Keratinocyte (primary cell): ENCODE results near the gene MMP11. TPM values are rescaled to one million over a fixed set of nuclear protein-coding genes. Genes with fewer than 3 reads are reported as not detected.

ENCODE experiments used
- DNase-seq: peaks from one replicate; pipeline ENCODE4 v3.0.0-alpha.2; 2011; ENCODE audit warnings: low read depth, missing footprints, low spot score
- FAIRE-seq: peaks from 2 replicates; lab custom pipeline; 2011; peaks lifted over from hg19 to GRCh38; lab: Jason Lieb, UNC
- H2AFZ ChIP-seq: 2 replicates; pipeline ENCODE4 v1.6.0; 2012; ENCODE audit warnings: low read length, control low read depth, inconsistent platforms; ENCODE audit not compliant: control insufficient read depth
- H3K27ac ChIP-seq: 2 replicates; pipeline ENCODE4 v1.5.1; 2011; ENCODE audit warnings: low read length; ENCODE audit not compliant: control insufficient read depth, insufficient read depth
- H3K27me3 ChIP-seq: 3 replicates; pipeline ENCODE4 v1.6.0; 2011; ENCODE audit warnings: low read length; ENCODE audit not compliant: control insufficient read depth, insufficient read depth; ENCODE audit errors: extremely low read depth
- H3K36me3 ChIP-seq, 2 experiments: 2 replicates in 1 of 2; 3 replicates in 1 of 2; pipeline ENCODE4 v1.5.1; 2011; ENCODE audit warnings: low read length in 2 of 2, mild to moderate bottlenecking in 1 of 2; ENCODE audit not compliant: control insufficient read depth in 2 of 2, insufficient read depth in 2 of 2; ENCODE audit errors: extremely low read depth in 1 of 2
- H3K4me1 ChIP-seq: 3 replicates; pipeline ENCODE4 v1.5.1; 2011; ENCODE audit warnings: low read length; ENCODE audit not compliant: control insufficient read depth, insufficient read depth; ENCODE audit errors: extremely low read depth
- H3K4me2 ChIP-seq: 3 replicates; pipeline ENCODE4 v1.6.0; 2011; ENCODE audit warnings: low read depth, low read length; ENCODE audit not compliant: control insufficient read depth, insufficient read depth; ENCODE audit errors: extremely low read depth
- H3K4me3 ChIP-seq, 3 experiments: fragments of 200-600 bp in 1 of 3; sonication (generic) in 1 of 3; 2 replicates in 2 of 3; 3 replicates in 1 of 3; pipeline ENCODE4 v1.5.1; 2011 to 2016; ENCODE audit warnings: low read length in 3 of 3, mild to moderate bottlenecking in 3 of 3, control low read depth in 2 of 3, inconsistent platforms in 1 of 3, low read depth in 1 of 3, mixed read lengths in 1 of 3, mixed run types in 1 of 3, moderate library complexity in 1 of 3; ENCODE audit not compliant: control insufficient read depth in 2 of 3, insufficient read depth in 2 of 3; ENCODE audit errors: extremely low read depth in 1 of 3
- H3K79me2 ChIP-seq: 2 replicates; pipeline ENCODE4 v1.6.0; 2012; ENCODE audit warnings: low read length; ENCODE audit not compliant: control insufficient read depth, insufficient read depth
- H3K9ac ChIP-seq: 3 replicates; pipeline ENCODE4 v1.6.0; 2011; ENCODE audit warnings: low read length; ENCODE audit not compliant: control insufficient read depth, insufficient read depth; ENCODE audit errors: extremely low read depth
- H3K9me1 ChIP-seq: 3 replicates; pipeline ENCODE4 v1.6.0; 2011; ENCODE audit warnings: low read length; ENCODE audit not compliant: control insufficient read depth, insufficient read depth; ENCODE audit errors: extremely low read depth
- H3K9me3 ChIP-seq: 2 replicates; pipeline ENCODE4 v1.5.1; 2012; ENCODE audit warnings: low read depth, low read length; ENCODE audit not compliant: control insufficient read depth
- H4K20me1 ChIP-seq: 3 replicates; pipeline ENCODE4 v1.6.0; 2011; ENCODE audit warnings: low read length; ENCODE audit not compliant: control insufficient read depth, insufficient read depth; ENCODE audit errors: extremely low read depth
- CTCF ChIP-seq, 3 experiments: IDR thresholded peaks in 1 of 3; conservative IDR thresholded peaks in 1 of 3; optimal IDR thresholded peaks in 1 of 3; 2 replicates in 2 of 3; 3 replicates in 1 of 3; pipeline versions ENCODE3 to v1.5.1; 2011; ENCODE audit warnings: low read length in 3 of 3, mild to moderate bottlenecking in 3 of 3, moderate library complexity in 2 of 3, control low read depth in 1 of 3, inconsistent platforms in 1 of 3; ENCODE audit not compliant: insufficient read depth in 2 of 3; ENCODE audit errors: extremely low read depth in 1 of 3
- EZH2 ChIP-seq: IDR thresholded peaks from one replicate; pipeline ENCODE4 v1.6.1; 2012; ENCODE audit warnings: inconsistent platforms, mild to moderate bottlenecking, low read length, moderate library complexity
- dilution Hi-C: fragments of 300-500 bp; cut with MboI; formaldehyde crosslinking; loops from one replicate; pipeline ENCODE4 v1.7.0; 2020; ENCODE audit warnings: low sequenced_read_pairs; ENCODE audit not compliant: extremely low pct_ligation_motif_present
- polyA plus RNA-seq, 5 experiments: library from polyadenylated mRNA; depleted of rRNA in 3 of 5; stranded (reverse) in 3 of 5; stranded (forward) in 1 of 5; unstranded in 1 of 5; fragments of >200 nt; gene quantifications; 1 replicate in 1 of 5; 2 replicates in 3 of 5; 3 replicates in 1 of 5; pipeline versions ENCODE4 v1.2.1 to v1.2.3, GENCODE V29; 2011 to 2012; ENCODE audit warnings: missing spikeins in 2 of 5, low read depth in 1 of 5, low replicate concordance in 1 of 5

MMP11 gene
- polyA plus RNA-seq, 1 donor (not counting 4 experiments of a cell fraction or from before 2014, with no cell fraction given): 0.13 TPM

- DNase-seq: no peak
- FAIRE-seq: no peak
- no peak overlapping the region for H3K27ac ChIP-seq
- H3K4me3 ChIP-seq: no peak overlapping the region
- no peak overlapping the region for H3K4me2 ChIP-seq
- H3K36me3 ChIP-seq: peaks cover 36% of the 10 kb centered on the region in 2 experiments
- no peak overlapping the region for H2AFZ ChIP-seq
- no peaks in the 10 kb centered on the region for H3K9me3 ChIP-seq
- TF ChIP-seq CTCF (optimal IDR thresholded peaks at IDR 0.05 in 1 of 3, IDR thresholded peaks at IDR 0.05 in 1 of 3, conservative IDR thresholded peaks at IDR 0.05 in 1 of 3; ENCODE audit: extremely low read depth in 1 of 3, insufficient read depth in 2 of 3, low read length in 3 of 3) (no peak), EZH2 (no peak)
- dilution Hi-C loops: no loop called here
- no peaks in the 10 kb centered on the region for H3K79me2 ChIP-seq
- H3K9me1 ChIP-seq: no peaks in the 10 kb centered on the region
- no peaks in the 10 kb centered on the region for H4K20me1 ChIP-seq
- H3K9ac ChIP-seq: no peak overlapping the region
- H3K4me1 ChIP-seq: no peaks in the 10 kb centered on the region
- no peaks in the 10 kb centered on the region for H3K27me3 ChIP-seq
Observed at GRCh38 chr22:23804781-23805291, 32.2 kb downstream of the MMP11 start.

- DNase-seq: no peak
- H3K4me1 ChIP-seq: no peaks in the 10 kb centered on the region
- no peak overlapping the region for H3K27ac ChIP-seq
- TF ChIP-seq EZH2 (no peak), CTCF (optimal IDR thresholded peaks at IDR 0.05 in 1 of 3, IDR thresholded peaks at IDR 0.05 in 1 of 3, conservative IDR thresholded peaks at IDR 0.05 in 1 of 3; ENCODE audit: extremely low read depth in 1 of 3, insufficient read depth in 2 of 3, low read length in 3 of 3) (no peak)
- dilution Hi-C loops: no loop called here
- H3K36me3 ChIP-seq: peaks cover 21 to 25% of the 10 kb centered on the region in 2 experiments
- no peaks in the 10 kb centered on the region for H3K27me3 ChIP-seq
- FAIRE-seq: no peak
- H3K9me1 ChIP-seq: no peaks in the 10 kb centered on the region
- no peak overlapping the region for H3K4me3 ChIP-seq
- no peaks in the 10 kb centered on the region for H3K79me2 ChIP-seq
- no peak overlapping the region for H3K9ac ChIP-seq
- no peak overlapping the region for H3K4me2 ChIP-seq
- no peaks in the 10 kb centered on the region for H4K20me1 ChIP-seq
- H2AFZ ChIP-seq: no peak overlapping the region
- H3K9me3 ChIP-seq: no peaks in the 10 kb centered on the region
Observed at GRCh38 chr22:23806837-23807236, 34.2 kb downstream of the MMP11 start.
